ENCODE results near the gene KDM2B. TPM values are rescaled to one million over a fixed set of nuclear protein-coding genes. Genes with fewer than 3 reads are reported as not detected.

Gene KDM2B
- total RNA-seq, 3 donors from 2014 or later, result 12.3 to 26.8 (median 16.7) TPM

- intact Hi-C loops (cut with DNase I; ENCODE audit: low total_unique reads), result no loop called here
- Histone ChIP-seq H3K4me3 (no peak overlapping the region), H3K4me1 (no peaks in the 10 kb centered on the region), H3K27ac (no peak overlapping the region), H3K9me3 (no peaks in the 10 kb centered on the region), H3K27me3 (no peaks in the 10 kb centered on the region), H3K36me3 (no peaks in the 10 kb centered on the region)
- TF ChIP-seq POLR2AphosphoS5 (IDR thresholded peaks at IDR 0.05), result no peak
- no peak for TF ChIP-seq POLR2A (IDR thresholded peaks at IDR 0.05)
- TF ChIP-seq CTCF (IDR thresholded peaks at IDR 0.05), result no peak
- no peak for DNase-seq (ENCODE audit: low spot score in 2 of 2)
Measured at GRCh38 chr12:121508533-121508932, 72.3 kb downstream of the KDM2B start.

DNA sequence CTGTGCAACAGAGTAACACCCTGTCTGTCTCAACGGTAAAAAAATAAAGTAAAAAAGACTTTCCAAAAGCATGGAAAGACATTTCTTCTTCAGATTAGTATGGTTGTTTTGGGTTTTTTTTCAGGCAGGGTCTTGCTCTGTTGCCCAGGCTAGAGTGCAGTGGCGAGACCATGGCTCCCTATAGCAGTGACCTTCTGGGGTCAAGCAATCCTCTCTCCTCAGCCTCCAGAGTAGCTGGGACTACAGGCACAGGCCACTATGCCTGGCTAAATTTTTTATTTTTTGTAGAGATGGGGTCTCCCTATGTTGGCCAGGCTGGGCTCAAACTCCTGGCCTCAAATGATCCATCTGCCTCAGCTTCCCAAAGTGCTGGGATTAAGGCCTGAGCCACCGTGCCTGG lies 72.8 kb downstream of the KDM2B start:
- H3K27ac ChIP-seq, result no peak overlapping the region
- H3K36me3 ChIP-seq, result no peaks in the 10 kb centered on the region
- no peak for TF ChIP-seq POLR2AphosphoS5 (IDR thresholded peaks at IDR 0.05)
- no peak for TF ChIP-seq CTCF (IDR thresholded peaks at IDR 0.05)
- no peak for TF ChIP-seq POLR2A (IDR thresholded peaks at IDR 0.05)
- H3K27me3 ChIP-seq, result no peaks in the 10 kb centered on the region
- no peaks in the 10 kb centered on the region for H3K9me3 ChIP-seq
- intact Hi-C loops (cut with DNase I; ENCODE audit: low total_unique reads), result no loop called here
- H3K4me1 ChIP-seq, result no peaks in the 10 kb centered on the region
- DNase-seq (ENCODE audit: low spot score in 2 of 2), result no peak
- H3K4me3 ChIP-seq, result no peak overlapping the region

- no peaks in the 10 kb centered on the region for H3K36me3 ChIP-seq
- intact Hi-C loops (cut with DNase I; ENCODE audit: low total_unique reads), result no loop called here
Measured at GRCh38 chr12:121507245-121507644, 73.6 kb downstream of the KDM2B start.

DNA sequence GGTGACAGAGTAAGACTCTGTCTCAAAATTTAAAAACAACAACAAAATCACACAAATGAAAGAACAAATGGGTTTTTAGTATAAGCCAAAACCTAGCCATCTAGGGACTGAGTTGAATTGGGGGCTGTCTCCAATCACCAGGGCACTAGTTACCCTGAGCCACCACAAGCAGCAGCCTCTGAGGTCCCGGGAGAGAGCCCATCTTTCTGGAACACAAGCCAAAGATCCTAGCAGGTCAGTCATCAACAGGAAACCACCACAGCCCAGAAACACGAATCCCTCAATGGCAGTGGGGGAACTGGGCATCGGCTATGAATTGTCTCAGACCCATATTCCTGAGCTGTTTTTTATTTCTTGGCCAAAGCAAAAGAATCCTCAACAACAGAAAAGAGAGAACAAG lies 75.3 kb downstream of the KDM2B start:
- no peaks in the 10 kb centered on the region for H3K9me3 ChIP-seq
- H3K27me3 ChIP-seq, result no peaks in the 10 kb centered on the region
- intact Hi-C loops (cut with DNase I; ENCODE audit: low total_unique reads), result no loop called here
- no peak overlapping the region for H3K4me3 ChIP-seq
- TF ChIP-seq CTCF (IDR thresholded peaks at IDR 0.05) (no peak), POLR2AphosphoS5 (IDR thresholded peaks at IDR 0.05) (no peak), POLR2A (IDR thresholded peaks at IDR 0.05) (no peak)
- no peaks in the 10 kb centered on the region for H3K4me1 ChIP-seq
- H3K27ac ChIP-seq, result no peak overlapping the region
- H3K36me3 ChIP-seq, result no peaks in the 10 kb centered on the region
- no peak for DNase-seq (ENCODE audit: low spot score in 2 of 2)

More at GRCh38 chr12:121507245-121507644, 73.6 kb downstream of the KDM2B start:
- H3K9me3 ChIP-seq, result no peaks in the 10 kb centered on the region
- DNase-seq (ENCODE audit: low spot score in 2 of 2), result no peak
- no peak overlapping the region for H3K27ac ChIP-seq
- no peak overlapping the region for H3K4me3 ChIP-seq
- no peaks in the 10 kb centered on the region for H3K27me3 ChIP-seq
- no peaks in the 10 kb centered on the region for H3K4me1 ChIP-seq
- TF ChIP-seq POLR2A (IDR thresholded peaks at IDR 0.05) (no peak), CTCF (IDR thresholded peaks at IDR 0.05) (no peak), POLR2AphosphoS5 (IDR thresholded peaks at IDR 0.05) (no peak)

DNA sequence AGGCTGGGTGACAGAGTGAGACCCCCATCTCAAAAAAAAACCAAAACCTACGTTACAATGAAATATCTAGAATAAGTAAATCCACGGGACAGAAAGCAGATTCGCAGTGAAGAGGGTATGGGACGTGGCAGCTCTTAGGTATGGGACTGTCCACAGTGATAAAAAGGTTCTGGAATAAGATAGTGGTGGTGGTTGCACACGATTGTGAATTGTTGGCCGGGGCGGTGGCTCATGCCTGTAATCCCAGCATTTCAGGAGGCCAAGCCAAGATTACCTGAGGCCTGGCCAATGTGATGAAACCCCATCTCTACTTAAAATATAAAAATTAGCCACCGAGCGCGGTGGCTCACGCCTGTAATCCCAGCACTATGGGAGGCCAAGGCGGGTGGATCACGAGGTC lies 76.3 kb downstream of the KDM2B start:
- Histone ChIP-seq H3K36me3 (no peaks in the 10 kb centered on the region), H3K27me3 (no peaks in the 10 kb centered on the region), H3K4me1 (no peaks in the 10 kb centered on the region), H3K9me3 (no peaks in the 10 kb centered on the region), H3K27ac (no peak overlapping the region), H3K4me3 (no peak overlapping the region)
- intact Hi-C loops (cut with DNase I; ENCODE audit: low total_unique reads), result no loop called here
- TF ChIP-seq POLR2A (IDR thresholded peaks at IDR 0.05) (no peak), POLR2AphosphoS5 (IDR thresholded peaks at IDR 0.05) (no peak), CTCF (IDR thresholded peaks at IDR 0.05) (no peak)
- no peak for DNase-seq (ENCODE audit: low spot score in 2 of 2)

Measured in breast epithelium (tissue), 4 donors.